ENCODE data around the gene IER5.

DNA sequence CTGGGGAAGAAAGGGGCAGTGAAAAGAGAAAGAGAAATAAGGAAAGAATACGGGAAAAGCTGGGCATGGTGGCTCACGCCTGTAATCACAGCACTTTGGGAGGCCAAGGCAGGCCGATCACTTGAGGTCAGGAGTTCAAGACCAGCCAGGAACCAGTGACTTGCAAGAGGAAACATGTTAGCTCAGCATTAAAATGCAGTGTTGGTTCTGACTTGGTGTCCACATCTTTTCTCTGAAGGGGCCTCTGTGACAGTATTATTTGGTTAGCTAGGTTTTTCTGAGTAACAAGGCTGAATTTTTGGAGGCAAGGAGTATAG, 26.8 kb downstream of the IER5 start:
- no peak for TF ChIP-seq EP300 (IDR thresholded peaks at IDR 0.05; ENCODE audit: low read depth in 2 of 2, low read length in 2 of 2)
- no peak for TF ChIP-seq EP300 (CRISPR knock-in tag; IDR thresholded peaks at IDR 0.05; ENCODE audit: borderline replicate concordance)
- TF ChIP-seq, protein P1, sequence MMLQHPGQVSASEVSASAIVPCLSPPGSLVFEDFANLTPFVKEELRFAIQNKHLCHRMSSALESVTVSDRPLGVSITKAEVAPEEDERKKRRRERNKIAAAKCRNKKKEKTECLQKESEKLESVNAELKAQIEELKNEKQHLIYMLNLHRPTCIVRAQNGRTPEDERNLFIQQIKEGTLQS (CRISPR knock-in tag; IDR thresholded peaks at IDR 0.05), result no peak
- TF ChIP-seq, protein P2, sequence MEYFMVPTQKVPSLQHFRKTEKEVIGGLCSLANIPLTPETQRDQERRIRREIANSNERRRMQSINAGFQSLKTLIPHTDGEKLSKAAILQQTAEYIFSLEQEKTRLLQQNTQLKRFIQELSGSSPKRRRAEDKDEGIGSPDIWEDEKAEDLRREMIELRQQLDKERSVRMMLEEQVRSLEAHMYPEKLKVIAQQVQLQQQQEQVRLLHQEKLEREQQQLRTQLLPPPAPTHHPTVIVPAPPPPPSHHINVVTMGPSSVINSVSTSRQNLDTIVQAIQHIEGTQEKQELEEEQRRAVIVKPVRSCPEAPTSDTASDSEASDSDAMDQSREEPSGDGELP (IDR thresholded peaks at IDR 0.05; ENCODE audit: borderline replicate concordance, low read depth), result no peak
- TF ChIP-seq, protein P3, sequence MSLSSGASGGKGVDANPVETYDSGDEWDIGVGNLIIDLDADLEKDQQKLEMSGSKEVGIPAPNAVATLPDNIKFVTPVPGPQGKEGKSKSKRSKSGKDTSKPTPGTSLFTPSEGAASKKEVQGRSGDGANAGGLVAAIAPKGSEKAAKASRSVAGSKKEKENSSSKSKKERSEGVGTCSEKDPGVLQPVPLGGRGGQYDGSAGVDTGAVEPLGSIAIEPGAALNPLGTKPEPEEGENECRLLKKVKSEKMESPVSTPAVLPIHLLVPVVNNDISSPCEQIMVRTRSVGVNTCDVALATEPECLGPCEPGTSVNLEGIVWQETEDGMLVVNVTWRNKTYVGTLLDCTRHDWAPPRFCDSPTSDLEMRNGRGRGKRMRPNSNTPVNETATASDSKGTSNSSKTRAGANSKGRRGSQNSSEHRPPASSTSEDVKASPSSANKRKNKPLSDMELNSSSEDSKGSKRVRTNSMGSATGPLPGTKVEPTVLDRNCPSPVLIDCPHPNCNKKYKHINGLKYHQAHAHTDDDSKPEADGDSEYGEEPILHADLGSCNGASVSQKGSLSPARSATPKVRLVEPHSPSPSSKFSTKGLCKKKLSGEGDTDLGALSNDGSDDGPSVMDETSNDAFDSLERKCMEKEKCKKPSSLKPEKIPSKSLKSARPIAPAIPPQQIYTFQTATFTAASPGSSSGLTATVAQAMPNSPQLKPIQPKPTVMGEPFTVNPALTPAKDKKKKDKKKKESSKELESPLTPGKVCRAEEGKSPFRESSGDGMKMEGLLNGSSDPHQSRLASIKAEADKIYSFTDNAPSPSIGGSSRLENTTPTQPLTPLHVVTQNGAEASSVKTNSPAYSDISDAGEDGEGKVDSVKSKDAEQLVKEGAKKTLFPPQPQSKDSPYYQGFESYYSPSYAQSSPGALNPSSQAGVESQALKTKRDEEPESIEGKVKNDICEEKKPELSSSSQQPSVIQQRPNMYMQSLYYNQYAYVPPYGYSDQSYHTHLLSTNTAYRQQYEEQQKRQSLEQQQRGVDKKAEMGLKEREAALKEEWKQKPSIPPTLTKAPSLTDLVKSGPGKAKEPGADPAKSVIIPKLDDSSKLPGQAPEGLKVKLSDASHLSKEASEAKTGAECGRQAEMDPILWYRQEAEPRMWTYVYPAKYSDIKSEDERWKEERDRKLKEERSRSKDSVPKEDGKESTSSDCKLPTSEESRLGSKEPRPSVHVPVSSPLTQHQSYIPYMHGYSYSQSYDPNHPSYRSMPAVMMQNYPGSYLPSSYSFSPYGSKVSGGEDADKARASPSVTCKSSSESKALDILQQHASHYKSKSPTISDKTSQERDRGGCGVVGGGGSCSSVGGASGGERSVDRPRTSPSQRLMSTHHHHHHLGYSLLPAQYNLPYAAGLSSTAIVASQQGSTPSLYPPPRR (CRISPR knock-in tag; IDR thresholded peaks at IDR 0.05; ENCODE audit: borderline replicate concordance), result no peak
